ENCODE data around the gene FAM219A. TPM values are rescaled to one million over a fixed set of nuclear protein-coding genes. Genes with fewer than 3 reads are reported as not detected.

The FAM219A gene
- total RNA-seq, 2 experiments from 2014 or later, result 6.5 to 12.7 TPM

- H3K27ac ChIP-seq (ENCODE audit: low read depth, low read length, poor library complexity, severe bottlenecking), result no peak overlapping the region
- ChIA-PET CTCF (ENCODE audit: unreplicated experiment) (no interaction called here), POLR2A (interaction anchor here (0.5 kb wide), 1 partner anchor 93 kb away, joined by 4 read pairs; no protein-coding TSS in a partner anchor)
- H3K4me1 ChIP-seq (ENCODE audit: insufficient read depth, low read length, poor library complexity, severe bottlenecking), result no peaks in the 10 kb centered on the region
- H4K20me1 ChIP-seq (ENCODE audit: insufficient read depth, low read length), result no peaks in the 10 kb centered on the region
- H3K79me2 ChIP-seq (ENCODE audit: insufficient read depth, low read depth, low read length), result no peaks in the 10 kb centered on the region
- H2AFZ ChIP-seq (ENCODE audit: low read length), result no peak overlapping the region
- intact Hi-C loops (cut with micrococcal nuclease; ENCODE audit: unreplicated experiment), result no loop called here
- H3K9me3 ChIP-seq (ENCODE audit: low read length), result no peaks in the 10 kb centered on the region
- H3K4me3 ChIP-seq (ENCODE audit: low read depth, low read length, poor library complexity, severe bottlenecking), result no peak overlapping the region
- H3K9me2 ChIP-seq (ENCODE audit: insufficient read depth, low read length), result no peaks in the 10 kb centered on the region
- H3K4me2 ChIP-seq (ENCODE audit: low read length), result no peak overlapping the region
- no peak for DNase-seq (ENCODE audit: low spot score)
- no peaks in the 10 kb centered on the region for H3K36me3 ChIP-seq (ENCODE audit: insufficient read depth, low read length)
- no peak for TF ChIP-seq CTCF (conservative IDR thresholded peaks at IDR 0.05; ENCODE audit: low read length)
- TF ChIP-seq EZH2phosphoT487 (IDR thresholded peaks at IDR 0.05; ENCODE audit: borderline replicate concordance, low read depth, low read length), result no peak
- BruUV-seq (replicated peaks), result no TSS peak
Observed at GRCh38 chr9:34426347-34427074, 31.9 kb downstream of the FAM219A start.

GRCh38 chr9:34419716-34420504, 38.5 kb downstream of the FAM219A start:
- intact Hi-C loops (cut with micrococcal nuclease; ENCODE audit: unreplicated experiment), result no loop called here
- CTCF ChIA-PET (ENCODE audit: unreplicated experiment), result no interaction called here
- Histone ChIP-seq H3K9me3 (ENCODE audit: low read length) (no peaks in the 10 kb centered on the region), H3K4me2 (ENCODE audit: low read length) (no peak overlapping the region), H3K36me3 (ENCODE audit: insufficient read depth, low read length) (no peaks in the 10 kb centered on the region), H3K9me2 (ENCODE audit: insufficient read depth, low read length) (no peaks in the 10 kb centered on the region), H3K4me1 (ENCODE audit: insufficient read depth, low read length, poor library complexity, severe bottlenecking) (no peaks in the 10 kb centered on the region), H4K20me1 (ENCODE audit: insufficient read depth, low read length) (no peaks in the 10 kb centered on the region; the same call in 1 of the 2 replicates), H3K27ac (ENCODE audit: low read depth, low read length, poor library complexity, severe bottlenecking) (no peak overlapping the region), H2AFZ (ENCODE audit: low read length) (no peak overlapping the region), H3K4me3 (ENCODE audit: low read depth, low read length, poor library complexity, severe bottlenecking) (no peak overlapping the region), H3K79me2 (ENCODE audit: insufficient read depth, low read depth, low read length) (no peaks in the 10 kb centered on the region)
- DNase-seq (ENCODE audit: low spot score), result no peak
- POLR2A ChIA-PET, result no interaction called here
- TF ChIP-seq EZH2phosphoT487 (IDR thresholded peaks at IDR 0.05; ENCODE audit: borderline replicate concordance, low read depth, low read length) (no peak), CTCF (conservative IDR thresholded peaks at IDR 0.05; ENCODE audit: low read length) (no peak)
- BruUV-seq (replicated peaks), result no TSS peak

GRCh38 chr9:34417734-34418133, 40.6 kb downstream of the FAM219A start:
- Histone ChIP-seq H4K20me1 (ENCODE audit: insufficient read depth, low read length) (no peaks in the 10 kb centered on the region; the same call in 1 of the 2 replicates), H2AFZ (ENCODE audit: low read length) (no peak overlapping the region), H3K4me2 (ENCODE audit: low read length) (no peak overlapping the region), H3K36me3 (ENCODE audit: insufficient read depth, low read length) (no peaks in the 10 kb centered on the region), H3K4me3 (ENCODE audit: low read depth, low read length, poor library complexity, severe bottlenecking) (no peak overlapping the region), H3K9me3 (ENCODE audit: low read length) (no peaks in the 10 kb centered on the region), H3K79me2 (ENCODE audit: insufficient read depth, low read depth, low read length) (no peaks in the 10 kb centered on the region), H3K27ac (ENCODE audit: low read depth, low read length, poor library complexity, severe bottlenecking) (no peak overlapping the region), H3K4me1 (ENCODE audit: insufficient read depth, low read length, poor library complexity, severe bottlenecking) (no peaks in the 10 kb centered on the region), H3K9me2 (ENCODE audit: insufficient read depth, low read length) (no peaks in the 10 kb centered on the region)
- ChIA-PET POLR2A (no interaction called here), CTCF (ENCODE audit: unreplicated experiment) (no interaction called here)
- no peak for DNase-seq (ENCODE audit: low spot score)
- no TSS peak for BruUV-seq (replicated peaks)
- intact Hi-C loops (cut with micrococcal nuclease; ENCODE audit: unreplicated experiment), result no loop called here
- no peak for TF ChIP-seq CTCF (conservative IDR thresholded peaks at IDR 0.05; ENCODE audit: low read length)
- no peak for TF ChIP-seq EZH2phosphoT487 (IDR thresholded peaks at IDR 0.05; ENCODE audit: borderline replicate concordance, low read depth, low read length)
